HG03558 (cell line): ENCODE measurements around the gene MRPS2.
"Not testable (repeated sequence)": the region's sequence is repeated elsewhere in the genome, so short reads cannot be mapped to it uniquely, and the experiment has no call there.

Experiments
- ATAC-seq: cut with Tn5 transposase; IDR thresholded peaks from one replicate; pipeline ENCODE4 v1.9.1; 2021; ENCODE audit warnings: moderate number of reproducible peaks; ENCODE audit not compliant: unreplicated experiment; ENCODE audit errors: extremely low read depth

The MRPS2 gene

GRCh38 chr9:135513351-135513846, 12.9 kb downstream of the MRPS2 start:
- no peak for ATAC-seq

- not testable (repeated sequence) for ATAC-seq
Measured at GRCh38 chr9:135513906-135514305, 13.4 kb downstream of the MRPS2 start.

- no peak for ATAC-seq
Measured at GRCh38 chr9:135514342-135515082, 14.0 kb downstream of the MRPS2 start.

- ATAC-seq = no peak
Measured at GRCh38 chr9:135515083-135515951, 14.8 kb downstream of the MRPS2 start.

- no peak for ATAC-seq
Measured at GRCh38 chr9:135516132-135516860, 15.8 kb downstream of the MRPS2 start.

- ATAC-seq = no peak
Measured at GRCh38 chr9:135517407-135517822, 16.9 kb downstream of the MRPS2 start.

GRCh38 chr9:135519179-135519971, 18.9 kb downstream of the MRPS2 start:
- ATAC-seq = no peak

GRCh38 chr9:135520916-135521607, 20.6 kb downstream of the MRPS2 start, which contains the start of gene LCN1:
TSS of gene LCN1 (plus strand) at chr9:135521440. CDS start at chr9:135521498, 58 bp downstream.
- ATAC-seq = no peak

- no peak for ATAC-seq
Measured at GRCh38 chr9:135521608-135522095, 21.2 kb downstream of the MRPS2 start.

GRCh38 chr9:135522137-135522877, 21.8 kb downstream of the MRPS2 start:
- ATAC-seq = no peak

GRCh38 chr9:135522931-135523330, 22.4 kb downstream of the MRPS2 start:
- no peak for ATAC-seq

GRCh38 chr9:135523521-135524129, 23.1 kb downstream of the MRPS2 start:
- ATAC-seq = no peak

GRCh38 chr9:135524130-135524861, 23.8 kb downstream of the MRPS2 start:
- ATAC-seq = no peak

- ATAC-seq = no peak
Measured at GRCh38 chr9:135525241-135526088, 25.0 kb downstream of the MRPS2 start.

- no peak for ATAC-seq
Measured at GRCh38 chr9:135526089-135526729, 25.7 kb downstream of the MRPS2 start.
